ENCODE measurements around the gene LCN2.

The LCN2 gene

GRCh38 chr9:128151309-128152132, 2.3 kb downstream of the LCN2 start:
- no peak for DNase-seq

- DNase-seq: peak; percentile 18
These were observed 3.1 kb downstream of the LCN2 start for GRCh38 chr9:128152133-128153059.

- no peak for DNase-seq
These were observed 4.0 kb downstream of the LCN2 start for GRCh38 chr9:128153060-128153946.

- DNase-seq: no peak
These were observed 4.9 kb downstream of the LCN2 start for GRCh38 chr9:128153947-128154695.

- no peak for DNase-seq
These were observed 6.7 kb downstream of the LCN2 start for GRCh38 chr9:128155736-128156500.

GRCh38 chr9:128159522-128159783, 10.2 kb downstream of the LCN2 start:
- DNase-seq: no peak

- peak; percentile 98 for DNase-seq
These were observed 10.7 kb downstream of the LCN2 start, which contains the start of gene BBLN for GRCh38 chr9:128159784-128160602. Gene BBLN, plus strand, starts transcription at chr9:128160265. Its CDS starts 143 bp downstream, at chr9:128160408.

DNA sequence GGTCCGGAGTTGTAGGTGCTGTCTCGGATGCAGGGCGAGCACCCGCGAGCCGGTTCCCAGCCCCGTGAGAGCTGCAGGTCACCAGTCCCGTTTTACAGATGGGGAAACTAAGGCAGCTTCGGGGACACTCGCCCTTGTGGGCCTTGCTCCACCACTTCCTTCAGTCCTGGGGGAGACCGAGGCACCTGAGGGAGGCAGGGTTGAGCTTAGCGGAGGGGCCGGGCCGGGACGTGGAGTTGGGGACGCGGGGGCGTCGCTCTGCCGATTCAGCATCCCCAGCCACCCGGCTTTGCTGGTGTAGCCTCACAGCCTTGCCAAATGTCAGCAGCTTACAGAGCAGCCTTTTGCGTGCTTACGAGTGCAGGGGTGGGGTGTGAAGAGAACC, 11.3 kb downstream of the LCN2 start:
- DNase-seq: no peak

DNA sequence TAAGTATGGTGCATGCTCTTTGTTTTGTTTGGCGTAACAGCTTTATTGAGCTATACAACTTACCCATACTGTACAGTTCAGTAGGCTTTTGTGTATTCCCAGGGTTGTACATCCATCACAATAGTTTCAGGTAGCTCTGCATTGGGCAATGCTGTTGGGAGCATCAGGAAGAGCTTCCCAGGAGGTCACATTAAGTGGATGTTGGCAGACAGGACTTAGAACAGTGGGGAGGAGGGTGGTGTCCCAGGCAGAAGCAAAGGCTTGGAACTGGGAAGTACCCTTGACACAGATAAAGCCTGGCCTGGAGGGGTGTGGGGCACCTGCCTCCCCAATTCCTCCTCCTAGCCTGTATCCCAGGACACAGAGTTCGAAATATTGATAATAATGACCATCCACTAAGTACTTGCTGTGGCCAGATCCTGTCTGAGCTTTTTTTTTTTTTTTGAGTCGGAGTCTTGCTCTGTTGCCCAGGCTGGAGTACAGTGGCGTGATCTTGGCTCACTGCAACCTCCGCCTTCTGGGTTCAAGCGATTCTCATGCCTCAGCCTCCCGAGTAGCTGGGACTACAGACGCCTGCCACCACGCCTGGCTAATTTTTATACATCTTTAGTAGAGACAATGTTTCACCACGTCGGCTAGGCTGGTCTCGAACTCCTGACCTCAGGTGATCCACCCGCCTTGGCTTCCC, 12.1 kb downstream of the LCN2 start:
- no peak for DNase-seq

DNA sequence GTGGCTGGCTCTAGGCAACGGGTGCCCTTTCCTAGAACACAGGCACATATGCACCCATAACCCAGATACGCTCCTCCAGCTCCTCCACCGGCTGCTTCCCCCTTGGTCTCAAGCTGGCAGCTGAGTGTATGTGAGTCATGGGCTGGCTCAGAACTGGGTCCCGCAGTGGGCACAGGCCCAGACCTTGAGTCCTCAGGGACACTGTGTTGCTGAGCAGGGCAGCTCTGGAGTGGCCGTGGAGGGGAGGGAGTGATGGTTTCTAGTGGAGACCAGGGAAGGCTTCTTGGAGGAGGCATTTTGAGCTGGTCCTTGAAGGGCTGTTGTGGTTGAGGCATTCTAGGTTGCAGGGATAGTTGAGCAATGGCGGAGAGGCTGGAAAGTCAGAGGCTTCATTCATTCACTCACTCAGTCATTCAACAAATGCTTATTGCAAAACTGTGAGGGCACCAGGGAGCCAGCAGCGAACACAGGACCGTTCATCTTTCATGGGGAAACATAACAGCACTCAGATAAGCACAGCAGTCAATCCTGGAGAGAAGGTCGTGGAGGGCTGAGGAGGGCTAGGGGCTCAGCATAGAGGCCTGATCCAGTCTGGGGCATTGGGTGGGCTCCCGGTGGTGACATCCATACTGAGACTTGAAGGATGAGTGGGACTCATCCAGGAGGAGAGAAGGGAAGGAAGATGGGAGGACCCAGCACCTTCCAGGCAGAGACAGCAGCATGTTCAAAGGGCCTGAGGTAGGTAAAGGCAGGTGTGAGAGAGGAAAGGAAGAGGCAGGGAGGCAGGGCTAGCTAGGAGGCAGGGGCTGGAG, 13.2 kb downstream of the LCN2 start:
- no peak for DNase-seq

DNA sequence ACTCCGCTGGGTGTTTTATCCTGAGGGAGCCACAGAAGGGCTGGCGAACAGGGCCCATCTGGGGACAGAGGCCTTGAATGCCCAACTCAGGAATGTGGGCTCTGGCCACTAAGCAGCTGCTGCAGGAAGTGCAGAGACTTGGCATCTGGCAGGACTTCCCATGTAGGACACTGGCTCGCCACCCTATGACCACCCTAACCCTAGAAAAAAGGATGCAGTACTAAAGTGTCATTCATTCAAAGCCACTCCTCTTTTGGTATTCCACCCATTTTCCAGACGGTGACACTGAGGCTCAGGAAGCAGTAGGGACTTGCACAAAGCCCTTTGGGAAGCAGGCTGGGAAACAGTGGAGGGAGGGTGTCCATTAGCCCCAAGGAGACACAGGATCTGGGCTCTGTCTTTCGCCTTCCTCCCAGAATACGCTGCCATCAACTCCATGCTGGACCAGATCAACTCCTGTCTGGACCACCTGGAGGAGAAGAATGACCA, 13.8 kb downstream of the LCN2 start:
- DNase-seq: no peak

GRCh38 chr9:128163523-128164306, 14.5 kb downstream of the LCN2 start:
- no peak for DNase-seq

GRCh38 chr9:128164307-128164885, 15.1 kb downstream of the LCN2 start:
- no peak for DNase-seq

DNA sequence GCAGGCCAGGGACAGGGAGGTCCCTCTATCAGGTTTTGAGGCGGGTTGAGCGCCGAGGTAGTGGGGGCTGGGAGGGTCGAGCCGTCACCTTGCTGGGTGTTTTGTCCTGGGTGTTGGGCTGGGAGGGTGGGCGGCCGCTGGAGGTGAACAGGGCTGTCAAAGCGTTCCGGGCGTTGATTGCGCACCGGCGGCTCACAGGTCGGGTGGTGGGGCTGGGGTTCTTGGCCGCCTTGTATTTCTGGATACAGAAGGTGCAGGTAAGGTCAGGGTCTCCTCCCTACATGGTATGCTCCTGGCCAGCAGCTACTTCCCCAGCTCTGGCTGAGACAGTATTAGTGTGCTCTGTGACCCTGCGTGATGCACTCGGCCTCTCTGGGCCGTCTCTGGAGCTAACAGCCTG, 16.9 kb downstream of the LCN2 start:
- no peak for DNase-seq

GRCh38 chr9:128167209-128167608, 18.0 kb downstream of the LCN2 start:
- no peak for DNase-seq

GRCh38 chr9:128168731-128169308, 19.6 kb downstream of the LCN2 start:
- no peak for DNase-seq

DNA sequence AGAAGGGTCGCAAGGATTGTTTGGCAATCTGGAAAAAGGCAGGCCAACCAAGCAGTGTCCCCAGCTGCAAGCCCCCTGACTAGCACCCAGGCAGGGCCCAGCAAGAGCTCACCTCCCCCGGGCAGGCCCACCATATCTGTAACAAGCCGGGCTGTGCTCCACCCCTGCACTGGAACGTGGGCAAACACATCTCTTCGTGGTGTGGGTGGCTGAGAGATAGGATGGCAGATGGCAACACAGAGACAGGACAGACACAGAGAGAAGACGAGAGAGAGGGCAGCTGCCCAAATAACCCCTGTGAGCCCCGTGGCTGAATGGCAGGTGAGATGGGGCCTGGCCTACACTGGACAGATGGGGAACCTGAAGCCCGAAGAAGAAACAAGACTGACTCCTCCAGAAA, 20.2 kb downstream of the LCN2 start:
- no peak for DNase-seq

Data from femur (tissue), 1 donor.